ENCODE data around the gene PHACTR4. TPM values are rescaled to one million over a fixed set of nuclear protein-coding genes. Genes with fewer than 3 reads are reported as not detected.
A peak's percentile ranks its signal among the peaks of the same experiment; 100 is the strongest.
"Not testable (repeated sequence)": the region's sequence is repeated elsewhere in the genome, so short reads cannot be mapped to it uniquely, and the experiment has no call there.

The PHACTR4 gene
- total and polyA plus RNA-seq, 2 of the 4 experiments (the other 2 are of a cell fraction): 7.5 to 15.0 TPM

DNA sequence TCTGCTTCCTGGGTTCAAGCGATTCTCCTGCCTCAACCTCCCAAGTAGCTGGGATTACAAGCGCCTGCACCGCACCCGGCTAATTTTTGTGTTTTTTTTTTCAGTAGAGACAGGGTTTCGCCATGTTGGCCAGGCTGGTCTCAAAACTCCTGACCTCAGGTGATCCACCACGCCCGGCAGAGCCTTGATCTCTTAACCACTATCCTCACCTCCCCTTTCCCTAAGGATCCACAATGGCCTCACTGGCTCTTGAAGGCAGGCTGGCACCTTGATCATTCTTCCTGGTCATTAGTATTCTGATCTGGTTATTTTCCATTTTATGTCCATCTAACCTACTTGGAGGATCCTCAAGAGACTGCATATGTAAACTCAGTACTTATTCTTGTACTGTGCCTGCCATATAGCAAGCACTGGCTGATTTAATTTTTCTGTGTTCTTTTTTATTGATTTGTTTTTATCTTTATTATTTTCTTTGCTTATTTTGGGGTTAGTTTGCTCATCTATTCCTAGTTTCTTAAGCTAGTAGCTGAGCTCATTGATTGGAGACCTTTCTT, 142.6 kb downstream of the PHACTR4 start:
- CTCF ChIA-PET: interaction anchor here (0.8 kb wide), 1 partner anchor 263 kb away, joined by 3 read pairs; no protein-coding TSS in a partner anchor
- in situ Hi-C loops (cut with MboI; ENCODE audit: low sequenced_read_pairs): no loop called here
- WGBS, 2 experiments (ENCODE audit: extremely low coverage in 2 of 2, insufficient read length in 1 of 2): 100% methylated on average over 2 of the region's 7 CpGs; no CpG with 5 or more reads in 1 of the 2 experiments

DNA sequence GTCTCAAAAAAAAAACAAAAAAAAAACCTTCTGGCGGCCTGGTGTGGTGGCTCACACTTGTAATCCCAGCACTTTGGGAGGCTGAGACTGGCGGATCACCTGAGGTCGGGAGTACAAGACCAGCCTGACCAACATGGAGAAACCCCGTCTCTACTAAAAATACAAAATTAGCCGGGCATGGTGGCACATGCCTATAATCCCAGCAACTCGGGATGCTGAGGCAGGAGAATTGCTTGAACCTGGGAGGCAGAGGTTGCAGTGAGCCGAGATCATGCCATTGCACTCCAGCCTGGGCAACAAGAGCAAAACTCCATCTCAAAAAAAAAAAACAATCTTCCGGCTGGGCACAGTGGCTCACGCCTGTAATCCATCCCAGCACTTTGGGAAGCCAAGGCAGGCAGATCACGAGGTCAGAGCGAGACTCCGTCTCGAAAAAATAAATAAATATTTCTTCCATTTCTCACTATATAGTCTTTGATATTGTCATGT, 144.9 kb downstream of the PHACTR4 start:
- H3K23ac ChIP-seq (ENCODE audit: low read depth, low read length); H3K14ac ChIP-seq (replicated peaks; ENCODE audit: low read depth, low read length); in situ Hi-C loops (cut with MboI; ENCODE audit: low sequenced_read_pairs); H2BK120ac ChIP-seq (ENCODE audit: low read depth, low read length); H2AK5ac ChIP-seq (ENCODE audit: low read depth, low read length); BruUV-seq (replicated peaks); ATAC-seq (ENCODE audit: low read depth); H4K91ac ChIP-seq (ENCODE audit: insufficient read depth, low read depth, low read length); H3K18ac ChIP-seq (ENCODE audit: low read depth, low read length); H3K4me3 ChIP-seq (ENCODE audit: insufficient read depth, low read depth, low read length); H3K56ac ChIP-seq (ENCODE audit: extremely low read depth, insufficient read depth, low read length); H3K9ac ChIP-seq (ENCODE audit: low read depth, low read length); H2BK20ac ChIP-seq (ENCODE audit: low read depth, low read length); H3K9me3 ChIP-seq (ENCODE audit: control insufficient read depth, insufficient read depth, low read length); H3K27me3 ChIP-seq (ENCODE audit: control insufficient read depth, insufficient read depth, low read length); CTCF ChIA-PET; H4K5ac ChIP-seq (ENCODE audit: low read depth, low read length); H2BK15ac ChIP-seq (ENCODE audit: low read depth, low read length); dilution Hi-C loops (cut with HindIII; ENCODE audit: low sequenced_read_pairs, unreplicated experiment); H3K4me2 ChIP-seq (ENCODE audit: low read depth, low read length); H3K27ac ChIP-seq (ENCODE audit: insufficient read depth, low read length); intact Hi-C loops (cut with micrococcal nuclease); H4K8ac ChIP-seq (ENCODE audit: low read depth in 2 of 2, low read length in 2 of 2); H2BK5ac ChIP-seq (ENCODE audit: low read depth, low read length, poor library complexity, severe bottlenecking); H2AFZ ChIP-seq (replicated peaks; ENCODE audit: low read length, poor library complexity); DNase-seq; H2AK9ac ChIP-seq (replicated peaks; ENCODE audit: low read depth, low read length, poor library complexity); H3K4ac ChIP-seq (ENCODE audit: low read depth, low read length): not testable (repeated sequence)
- H4K20me1 ChIP-seq (ENCODE audit: insufficient read depth, low read length): peaks cover 90% of the 10 kb centered on the region
- WGBS, 2 experiments (ENCODE audit: extremely low coverage in 2 of 2, insufficient read length in 1 of 2): 100% methylated on average over 1 of the region's 13 CpGs; no CpG with 5 or more reads in 1 of the 2 experiments
- peaks cover 25% of the 10 kb centered on the region for H3K36me3 ChIP-seq (ENCODE audit: control insufficient read depth, insufficient read depth, low read length)
- POLR2A ChIA-PET (ENCODE audit: unreplicated experiment): interaction anchor here (0.7 kb wide), 1 partner anchor 177 kb away, joined by 8 read pairs; no protein-coding TSS in a partner anchor
- H3K79me1 ChIP-seq (ENCODE audit: low read depth in 1 of 2, low read length in 2 of 2): peaks cover 25 to 37% of the 10 kb centered on the region in 2 experiments
- H3K9me1 ChIP-seq (ENCODE audit: insufficient read depth, low read length): peaks cover 14% of the 10 kb centered on the region
- H3K4me1 ChIP-seq (ENCODE audit: control insufficient read depth, insufficient read depth, low read length): peaks cover 19% of the 10 kb centered on the region

More for the DNA sequence above, 142.6 kb downstream of the PHACTR4 start:
- Histone ChIP-seq H4K5ac (ENCODE audit: low read depth, low read length) (no peak overlapping the region), H3K79me1 (ENCODE audit: low read depth in 1 of 2, low read length in 2 of 2) (peaks cover 17 to 34% of the 10 kb centered on the region in 2 experiments), H4K91ac (ENCODE audit: insufficient read depth, low read depth, low read length) (no peak overlapping the region), H3K36me3 (ENCODE audit: control insufficient read depth, insufficient read depth, low read length) (peaks cover 45% of the 10 kb centered on the region), H2BK20ac (ENCODE audit: low read depth, low read length) (no peak overlapping the region), H3K9me3 (ENCODE audit: control insufficient read depth, insufficient read depth, low read length) (no peaks in the 10 kb centered on the region), H3K4me3 (ENCODE audit: insufficient read depth, low read depth, low read length) (no peak overlapping the region), H2AFZ (replicated peaks; ENCODE audit: low read length, poor library complexity) (no peak overlapping the region), H3K14ac (replicated peaks; ENCODE audit: low read depth, low read length) (no peak overlapping the region), H3K18ac (ENCODE audit: low read depth, low read length) (no peak overlapping the region), H3K4ac (ENCODE audit: low read depth, low read length) (no peak overlapping the region), H3K27ac (ENCODE audit: insufficient read depth, low read length) (no peak overlapping the region), H2BK120ac (ENCODE audit: low read depth, low read length) (no peak overlapping the region), H4K20me1 (ENCODE audit: insufficient read depth, low read length) (peaks cover 96% of the 10 kb centered on the region), H2AK5ac (ENCODE audit: low read depth, low read length) (no peak overlapping the region), H3K23ac (ENCODE audit: low read depth, low read length) (no peak overlapping the region), H3K9me1 (ENCODE audit: insufficient read depth, low read length) (peaks cover 14% of the 10 kb centered on the region), H3K27me3 (ENCODE audit: control insufficient read depth, insufficient read depth, low read length) (no peaks in the 10 kb centered on the region), H3K56ac (ENCODE audit: extremely low read depth, insufficient read depth, low read length) (no peak overlapping the region), H2BK5ac (ENCODE audit: low read depth, low read length, poor library complexity, severe bottlenecking) (no peak overlapping the region), H3K4me1 (ENCODE audit: control insufficient read depth, insufficient read depth, low read length) (peaks cover 13% of the 10 kb centered on the region), H2AK9ac (replicated peaks; ENCODE audit: low read depth, low read length, poor library complexity) (no peak overlapping the region), H2BK15ac (ENCODE audit: low read depth, low read length) (no peak overlapping the region), H4K8ac (ENCODE audit: low read depth in 2 of 2, low read length in 2 of 2) (no peak overlapping the region), H3K4me2 (ENCODE audit: low read depth, low read length) (no peak overlapping the region), H3K9ac (ENCODE audit: low read depth, low read length) (no peak overlapping the region)
- POLR2A ChIA-PET (ENCODE audit: unreplicated experiment): interaction anchor here (0.6 to 0.8 kb wide), 5 partner anchors 83 to 692 kb away, joined by 3 to 10 read pairs (median 4); no protein-coding TSS in a partner anchor
- no peak for ATAC-seq (ENCODE audit: low read depth)
- DNase-seq: peak; percentile 37
- dilution Hi-C loops (cut with HindIII; ENCODE audit: low sequenced_read_pairs, unreplicated experiment): no loop called here
- BruUV-seq (replicated peaks): no TSS peak
- intact Hi-C loops (cut with micrococcal nuclease): no loop called here
- no peak for TF ChIP-seq MAFK (IDR thresholded peaks at IDR 0.05; ENCODE audit: low read depth, low read length)
- TF ChIP-seq RCOR1 (IDR thresholded peaks at IDR 0.05; ENCODE audit: insufficient replicate concordance, low read length): no peak
- peak; percentile 1; the same call in 1 of the 2 replicates for TF ChIP-seq POLR2A (IDR thresholded peaks at IDR 0.05; ENCODE audit: low read depth, low read length)
- TF ChIP-seq FOS (IDR thresholded peaks at IDR 0.05; ENCODE audit: low read depth, low read length): no peak
- TF ChIP-seq CHD1 (IDR thresholded peaks at IDR 0.05; ENCODE audit: low read depth, low read length): no peak
- TF ChIP-seq NFE2L2 (IDR thresholded peaks at IDR 0.05; ENCODE audit: low read depth, low read length): no peak
